Measurements from ENCODE around the gene OLFM1.

The OLFM1 gene

DNA sequence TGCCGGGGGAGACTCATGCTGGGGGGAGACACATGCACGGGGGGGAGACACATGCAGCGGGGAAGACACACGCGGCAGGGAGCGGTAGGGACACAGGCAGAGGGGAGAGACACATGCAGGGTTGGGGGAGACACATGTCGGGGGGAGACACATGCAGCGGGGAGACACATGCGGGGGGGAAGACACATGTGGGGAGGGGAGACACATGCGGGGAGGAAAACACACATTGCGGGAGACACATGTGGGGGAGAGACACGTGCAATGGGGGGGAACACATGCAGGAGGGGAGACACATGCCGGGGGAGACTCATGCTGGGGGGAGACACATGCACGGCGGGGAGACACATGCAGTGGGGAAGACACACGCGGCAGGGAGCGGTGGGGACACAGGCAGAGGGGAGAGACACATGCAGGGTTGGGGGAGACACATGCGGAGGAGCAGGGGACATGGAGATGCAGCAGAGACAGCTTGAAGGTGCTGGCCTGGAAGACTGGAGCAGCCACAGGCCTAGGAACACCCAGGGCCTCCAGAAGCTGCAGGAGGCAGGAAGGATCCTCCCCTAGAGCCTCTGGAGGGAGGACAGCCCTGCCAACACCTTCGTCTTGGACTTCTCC lies 20.3 kb upstream of the OLFM1 start:
- no peak for DNase-seq (ENCODE audit: low read depth)
- TF ChIP-seq CTCF (conservative IDR thresholded peaks at IDR 0.05; ENCODE audit: low read length) = no peak
- no peak overlapping the region for H3K4me3 ChIP-seq (ENCODE audit: low read length)

GRCh38 chr9:135068776-135069415 lies 18.6 kb upstream of the OLFM1 start:
- DNase-seq (ENCODE audit: low read depth) = no peak
- no peak overlapping the region for H3K4me3 ChIP-seq (ENCODE audit: low read length)
- TF ChIP-seq CTCF (conservative IDR thresholded peaks at IDR 0.05; ENCODE audit: low read length) = no peak

DNA sequence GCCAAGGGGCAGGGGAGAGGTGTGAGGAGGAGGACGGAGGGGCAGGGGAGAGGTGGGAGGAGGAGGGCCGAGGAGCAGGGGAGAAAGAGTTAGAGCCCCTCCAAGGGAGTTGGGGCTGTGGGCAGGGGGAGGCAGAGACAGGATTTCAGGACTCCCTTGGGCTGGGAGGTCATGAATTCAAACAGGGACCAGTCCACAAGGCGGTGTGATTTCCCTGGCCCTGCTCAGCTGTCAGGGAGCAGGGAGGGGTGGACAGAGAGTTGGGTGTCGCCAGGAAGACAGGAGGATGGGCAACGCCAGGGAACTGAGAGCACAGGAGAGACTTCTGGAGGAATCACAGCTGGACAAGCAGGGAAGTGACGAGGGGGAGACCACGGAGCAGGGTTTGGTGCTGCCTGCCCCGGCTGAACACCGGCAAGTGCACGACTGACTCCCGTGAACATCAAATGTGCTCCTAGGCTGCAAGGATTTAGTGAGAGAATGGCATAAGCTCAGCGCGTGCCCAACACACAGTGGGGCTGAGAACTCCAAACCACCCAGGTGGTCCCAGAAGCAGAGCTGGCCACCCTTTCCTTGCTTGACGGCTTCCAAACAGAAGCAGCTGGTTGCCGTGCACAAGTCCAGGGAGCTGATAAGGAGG lies 17.8 kb upstream of the OLFM1 start:
- DNase-seq (ENCODE audit: low read depth) = no peak
- H3K4me3 ChIP-seq (ENCODE audit: low read length) = no peak overlapping the region
- TF ChIP-seq CTCF (conservative IDR thresholded peaks at IDR 0.05; ENCODE audit: low read length) = no peak

DNA sequence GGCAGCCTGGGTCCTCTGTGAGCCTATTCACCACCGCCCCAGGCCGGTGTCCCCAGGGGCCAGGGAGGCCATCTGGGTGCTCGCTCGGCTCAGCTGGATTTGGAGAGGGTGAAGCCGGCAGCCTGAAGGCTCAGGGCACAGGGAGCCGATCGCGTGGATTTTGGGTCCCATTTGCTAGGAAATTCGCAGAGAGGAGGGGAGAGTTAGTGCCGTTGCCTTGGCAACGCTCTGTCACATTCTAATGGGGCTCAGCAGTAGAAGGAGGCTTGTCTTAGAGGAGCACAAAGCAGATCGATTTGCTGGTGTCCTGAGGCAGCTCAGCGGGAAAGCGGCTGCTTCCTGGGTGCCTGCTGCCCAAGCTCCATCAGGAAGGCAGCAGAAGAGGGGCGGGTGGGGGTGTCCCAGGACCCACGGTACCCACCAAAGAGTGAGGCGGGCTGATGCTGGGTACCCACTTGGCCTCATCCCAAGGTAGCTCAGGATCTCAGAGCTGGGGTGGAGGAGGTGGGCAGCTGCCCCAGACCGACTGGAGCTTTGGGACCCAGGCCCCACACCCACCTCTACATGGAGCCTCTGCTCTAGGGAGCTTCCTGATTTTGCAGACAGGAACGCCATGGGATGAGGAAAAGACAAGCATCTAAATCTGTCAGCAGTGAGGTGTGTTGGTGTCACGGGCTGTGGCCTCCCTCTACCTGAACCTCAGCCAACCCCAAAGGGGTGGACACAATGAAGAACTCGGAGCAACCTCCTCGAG lies 17.1 kb upstream of the OLFM1 start:
- no peak for TF ChIP-seq CTCF (conservative IDR thresholded peaks at IDR 0.05; ENCODE audit: low read length)
- DNase-seq (ENCODE audit: low read depth) = no peak
- no peak overlapping the region for H3K4me3 ChIP-seq (ENCODE audit: low read length)

DNA sequence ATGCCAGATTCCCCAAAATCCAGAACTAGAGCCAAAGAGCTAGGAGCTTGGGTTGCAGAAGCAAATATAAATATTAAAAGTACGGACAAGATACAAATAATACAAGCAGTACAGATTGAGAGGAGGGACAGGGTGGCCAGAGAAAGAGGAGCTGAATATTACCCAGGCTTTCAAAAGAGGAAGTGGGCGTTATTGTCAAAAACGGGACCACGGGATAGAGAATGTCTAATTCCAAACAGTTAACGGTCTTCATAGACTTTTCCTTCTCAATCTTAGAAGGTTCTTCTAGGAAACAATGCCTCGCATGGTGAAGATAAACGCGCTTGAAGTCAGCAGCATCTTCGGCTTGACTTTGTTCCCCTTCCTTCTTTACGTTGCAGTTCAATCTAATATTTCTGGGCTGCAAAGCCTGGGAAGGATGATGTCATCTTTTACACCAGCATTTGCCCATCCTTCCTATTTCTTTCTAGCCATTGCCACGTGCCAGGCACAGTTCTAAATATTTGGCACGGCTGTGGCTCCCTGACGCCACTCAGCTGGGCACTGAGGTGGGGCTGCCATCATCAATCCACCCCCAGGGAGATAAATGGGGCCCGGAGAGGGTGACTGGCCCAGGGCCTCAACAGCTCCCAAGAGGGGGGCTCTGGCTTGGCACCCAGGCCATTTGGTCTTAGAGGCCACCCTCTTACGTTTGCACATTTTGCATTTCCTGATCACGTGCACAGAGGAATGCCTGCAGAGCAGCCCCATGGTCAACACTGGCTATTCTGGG lies 16.3 kb upstream of the OLFM1 start:
- TF ChIP-seq CTCF (conservative IDR thresholded peaks at IDR 0.05; ENCODE audit: low read length) = no peak
- no peak for DNase-seq (ENCODE audit: low read depth)
- H3K4me3 ChIP-seq (ENCODE audit: low read length) = no peak overlapping the region

- no peak for TF ChIP-seq CTCF (conservative IDR thresholded peaks at IDR 0.05; ENCODE audit: low read length)
- H3K4me3 ChIP-seq (ENCODE audit: low read length) = no peak overlapping the region
- DNase-seq (ENCODE audit: low read depth) = no peak
Observed at GRCh38 chr9:135073081-135073740, 14.3 kb upstream of the OLFM1 start.

All from AG10803 (cell line).